ENCODE data around the gene LRRC74B.
"Not testable (repeated sequence)": the region's sequence is repeated elsewhere in the genome, so short reads cannot be mapped to it uniquely, and the experiment has no call there.

Gene LRRC74B, protein sequence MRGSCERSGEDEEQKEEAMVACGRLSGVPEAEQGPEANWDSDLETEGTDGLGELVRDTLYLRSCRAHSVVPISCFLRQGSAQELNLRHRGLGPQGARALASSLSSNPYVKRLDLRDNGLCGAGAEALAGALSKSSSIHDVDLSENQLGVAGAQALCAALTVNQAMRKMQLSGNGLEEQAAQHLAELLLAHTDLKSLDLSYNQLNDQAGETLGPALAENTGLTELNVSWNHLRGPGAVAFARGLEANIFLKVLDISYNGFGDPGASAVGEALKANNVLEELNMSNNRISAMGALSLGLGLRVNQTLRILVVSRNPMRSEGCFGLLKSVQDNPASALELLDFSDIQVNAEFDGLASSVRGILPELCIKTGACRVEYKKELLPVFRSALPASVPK

DNA sequence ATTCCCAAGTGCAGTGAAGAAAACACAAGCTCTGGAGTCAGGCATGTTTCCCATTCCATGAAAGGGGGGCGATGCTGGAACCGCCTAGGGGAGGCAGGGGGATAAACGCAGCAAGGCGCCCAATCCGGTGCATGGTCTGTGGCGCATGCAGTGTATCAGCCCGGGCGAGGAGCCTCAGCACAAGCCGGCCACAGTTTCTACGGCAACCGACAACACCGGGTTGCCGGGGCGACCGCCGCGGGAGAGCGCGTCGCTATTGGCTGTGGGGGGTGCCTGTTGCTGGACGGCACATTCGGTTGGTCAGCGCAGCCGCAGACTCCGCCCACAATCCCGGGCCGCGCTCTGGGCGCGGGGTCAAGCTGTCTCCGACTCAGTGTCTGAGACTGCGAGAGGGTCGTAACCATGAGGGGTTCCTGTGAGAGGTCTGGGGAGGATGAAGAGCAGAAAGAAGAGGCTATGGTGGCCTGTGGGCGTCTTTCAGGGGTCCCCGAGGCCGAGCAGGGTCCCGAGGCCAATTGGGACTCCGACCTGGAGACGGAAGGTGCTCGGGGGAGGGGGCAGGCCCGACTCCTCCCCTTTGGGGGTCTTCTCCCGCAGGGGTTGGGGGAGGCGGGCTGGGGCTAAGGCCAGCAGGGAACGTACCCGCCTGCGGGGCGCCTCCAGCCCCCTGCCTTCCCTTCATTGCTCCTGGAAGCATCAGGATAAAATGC lies at the start of gene LRRC74B:
Gene LRRC74B, plus strand, starts transcription at position 362 of the 710 bp plus-strand sequence. Its CDS starts 41 bp downstream, at position 403.
- peak; percentile 90 for DNase-seq (ENCODE audit: low spot score)

DNA sequence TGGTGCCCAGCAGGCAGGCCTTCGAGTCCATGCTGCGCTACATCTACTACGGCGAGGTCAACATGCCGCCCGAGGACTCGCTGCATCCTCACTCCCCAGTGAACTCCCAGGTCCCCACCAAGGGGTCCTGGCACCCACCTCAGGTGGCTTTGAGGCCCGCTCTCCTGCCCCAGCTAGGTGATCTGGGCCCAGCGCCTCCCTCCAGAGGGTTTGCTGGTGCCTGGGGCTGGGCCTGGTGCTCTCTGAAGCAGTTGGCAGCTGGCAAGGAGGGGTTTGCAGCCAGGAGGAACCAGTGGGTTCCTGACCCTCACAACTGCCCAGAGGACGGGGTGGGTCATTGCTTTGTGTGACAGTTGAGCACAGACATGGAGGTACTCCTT lies 49.7 kb upstream of the LRRC74B start:
- DNase-seq (ENCODE audit: low spot score) = no peak

DNA sequence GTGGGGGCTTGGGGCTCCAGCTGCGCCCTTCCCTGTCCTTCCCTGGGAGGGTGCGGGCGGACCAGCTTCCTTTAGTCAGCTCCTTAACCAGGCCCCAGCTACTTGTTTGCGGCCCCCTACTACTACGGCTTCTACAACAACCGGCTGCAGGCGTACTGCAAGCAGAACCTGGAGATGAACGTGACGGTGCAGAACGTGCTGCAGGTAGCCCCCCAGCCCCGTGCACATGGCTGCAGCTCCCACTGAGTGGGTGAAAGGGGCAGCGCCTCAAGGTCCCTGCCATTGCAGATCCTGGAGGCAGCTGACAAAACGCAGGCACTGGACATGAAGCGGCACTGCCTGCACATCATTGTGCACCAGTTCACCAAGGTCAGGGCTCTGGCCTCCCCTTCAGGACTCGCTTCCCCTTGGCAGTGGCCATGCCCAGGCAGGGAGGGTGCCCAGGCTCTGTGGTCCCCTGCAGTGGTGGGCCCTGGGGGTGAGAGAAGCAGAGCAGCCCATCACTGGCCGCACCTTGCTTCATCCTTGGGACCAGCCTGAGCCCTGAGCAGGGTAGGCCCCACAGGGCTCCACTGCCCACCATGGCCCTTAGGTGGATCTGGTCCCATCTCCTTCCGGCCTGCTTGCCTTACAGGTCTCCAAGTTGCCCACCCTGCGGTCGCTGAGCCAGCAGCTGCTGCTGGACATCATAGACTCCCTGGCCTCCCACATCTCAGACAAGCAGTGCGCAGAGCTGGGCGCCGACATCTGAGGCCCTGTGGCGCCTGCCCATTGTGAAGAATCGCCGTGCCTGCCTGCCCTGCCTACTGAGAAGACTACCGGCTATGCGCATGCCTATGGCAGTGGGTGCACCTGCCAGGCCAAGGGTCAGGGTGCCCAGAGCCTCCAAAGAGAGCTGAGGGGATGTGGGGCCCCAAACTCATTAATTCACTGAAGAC lies 48.9 kb upstream of the LRRC74B start:
- no peak for DNase-seq (ENCODE audit: low spot score)

DNA sequence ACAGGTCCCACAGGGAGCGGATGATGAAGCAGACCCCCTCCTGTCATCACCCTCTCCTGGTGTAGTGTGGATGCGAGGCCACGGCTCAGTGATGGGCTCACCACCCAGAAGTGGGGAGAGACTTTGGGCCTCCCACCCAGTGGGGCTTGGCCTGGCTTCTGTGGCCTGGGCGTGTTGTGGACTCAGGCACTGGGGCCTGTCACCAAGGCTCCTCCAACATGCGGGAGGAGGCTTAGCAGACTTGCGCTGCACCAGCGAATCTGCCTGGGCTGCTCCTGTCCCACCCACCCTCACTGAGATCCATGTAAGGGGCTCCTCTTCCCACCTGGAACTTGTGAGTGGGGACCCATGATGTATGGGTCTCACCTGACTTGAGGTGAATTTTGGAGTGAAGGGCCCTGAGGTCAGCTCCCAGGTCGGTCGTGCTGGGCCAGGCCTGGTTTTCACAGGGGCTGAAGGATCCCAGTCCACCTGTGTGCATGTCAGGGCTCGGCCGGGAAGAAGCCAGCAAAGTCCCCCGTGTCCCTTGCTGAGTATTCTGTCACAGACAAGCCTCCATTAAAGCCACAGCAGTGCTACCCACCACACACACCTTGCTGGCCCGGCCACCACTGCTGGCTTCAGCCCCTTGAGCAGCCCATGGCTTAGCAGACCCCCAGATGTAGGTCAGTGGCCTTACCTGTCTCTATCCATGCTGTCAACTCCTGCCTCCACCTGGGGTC lies 48.0 kb upstream of the LRRC74B start:
- DNase-seq (ENCODE audit: low spot score) = no peak

DNA sequence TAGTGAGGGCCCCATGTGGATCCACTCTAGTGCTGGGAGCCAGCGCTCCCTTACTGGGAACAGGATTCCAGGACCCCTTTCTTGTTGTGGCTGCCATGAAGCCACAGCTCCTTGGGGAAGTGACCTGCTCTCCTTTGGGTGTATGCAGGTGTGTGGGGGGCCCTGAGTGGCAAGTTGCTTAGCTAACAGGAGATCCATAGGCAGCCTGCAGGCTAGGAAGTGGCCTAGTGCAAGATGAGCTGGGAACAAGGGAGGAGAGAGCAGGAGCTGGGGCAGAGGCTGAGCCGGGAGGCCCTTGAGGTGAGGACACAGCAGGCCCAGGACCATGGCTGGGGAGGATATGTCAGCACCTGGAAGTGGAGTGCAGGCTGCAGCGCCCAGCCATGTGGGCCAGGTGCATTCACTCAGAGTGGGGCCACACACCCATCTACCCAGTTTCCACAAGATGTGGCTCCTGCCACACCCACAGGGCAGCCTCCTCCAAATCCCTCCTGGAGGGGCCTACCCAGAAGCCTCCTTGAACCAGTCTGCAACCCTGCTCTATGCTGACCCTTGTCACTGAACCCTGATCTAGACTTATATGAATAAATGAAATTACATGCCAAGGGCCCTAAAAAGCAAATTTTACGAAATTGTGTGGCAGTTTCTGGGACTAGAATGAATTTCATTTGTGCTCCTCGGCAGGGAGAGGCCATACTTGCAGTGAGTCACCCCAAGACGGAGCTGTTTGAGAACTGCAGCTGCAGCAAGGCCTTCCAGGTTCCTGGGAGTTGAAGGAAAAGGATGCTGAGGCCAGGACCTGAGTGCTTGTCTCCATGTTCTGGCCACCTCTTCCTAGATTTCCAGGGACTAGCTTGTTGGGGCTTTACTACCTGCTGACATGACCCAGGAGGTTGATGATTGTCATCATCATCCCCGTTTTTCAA lies 47.1 kb upstream of the LRRC74B start:
- no peak for DNase-seq (ENCODE audit: low spot score)

DNA sequence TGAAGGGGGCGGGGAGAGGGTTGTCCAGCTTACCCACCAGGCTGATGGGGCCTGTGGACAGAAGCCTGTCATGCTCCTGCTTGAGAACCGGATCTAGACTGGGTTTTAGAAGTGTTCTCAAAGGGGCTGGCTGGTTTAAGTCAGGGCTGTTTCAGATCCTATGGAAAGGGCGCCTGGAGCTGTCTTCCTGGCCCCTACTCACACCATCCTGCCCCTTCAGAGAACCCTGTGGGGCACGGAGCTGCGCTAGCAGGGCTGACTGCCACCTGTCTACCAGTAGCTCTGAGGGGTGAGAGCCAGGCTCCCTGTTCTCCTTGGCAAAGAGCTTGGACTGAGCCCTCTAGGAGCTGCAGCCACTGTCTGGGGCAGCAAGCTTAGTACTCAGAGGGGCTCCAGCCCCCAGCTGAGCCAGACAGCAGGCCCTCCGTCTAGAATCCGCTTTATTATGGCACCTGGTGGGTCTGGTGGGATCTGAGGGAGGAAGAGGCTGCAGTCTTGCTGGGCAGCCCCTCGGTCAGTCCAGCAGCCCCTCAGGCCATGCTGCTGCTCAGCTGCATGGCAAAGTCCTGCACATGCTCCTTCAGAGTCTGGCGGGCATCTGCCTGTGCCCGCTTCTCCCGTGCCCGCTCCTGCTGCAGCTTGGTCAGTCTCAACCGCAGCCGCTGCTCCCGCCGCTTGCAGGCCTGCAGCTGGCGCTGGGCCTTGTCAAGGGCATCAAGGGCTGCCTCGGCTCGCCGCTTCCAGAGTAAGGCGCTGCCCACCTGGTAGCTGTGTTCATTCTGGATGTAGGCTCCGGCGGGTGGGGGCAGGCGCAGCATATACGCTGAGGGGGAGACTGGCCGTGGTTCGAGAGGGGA lies 46.2 kb upstream of the LRRC74B start:
- DNase-seq (ENCODE audit: low spot score) = no peak

DNA sequence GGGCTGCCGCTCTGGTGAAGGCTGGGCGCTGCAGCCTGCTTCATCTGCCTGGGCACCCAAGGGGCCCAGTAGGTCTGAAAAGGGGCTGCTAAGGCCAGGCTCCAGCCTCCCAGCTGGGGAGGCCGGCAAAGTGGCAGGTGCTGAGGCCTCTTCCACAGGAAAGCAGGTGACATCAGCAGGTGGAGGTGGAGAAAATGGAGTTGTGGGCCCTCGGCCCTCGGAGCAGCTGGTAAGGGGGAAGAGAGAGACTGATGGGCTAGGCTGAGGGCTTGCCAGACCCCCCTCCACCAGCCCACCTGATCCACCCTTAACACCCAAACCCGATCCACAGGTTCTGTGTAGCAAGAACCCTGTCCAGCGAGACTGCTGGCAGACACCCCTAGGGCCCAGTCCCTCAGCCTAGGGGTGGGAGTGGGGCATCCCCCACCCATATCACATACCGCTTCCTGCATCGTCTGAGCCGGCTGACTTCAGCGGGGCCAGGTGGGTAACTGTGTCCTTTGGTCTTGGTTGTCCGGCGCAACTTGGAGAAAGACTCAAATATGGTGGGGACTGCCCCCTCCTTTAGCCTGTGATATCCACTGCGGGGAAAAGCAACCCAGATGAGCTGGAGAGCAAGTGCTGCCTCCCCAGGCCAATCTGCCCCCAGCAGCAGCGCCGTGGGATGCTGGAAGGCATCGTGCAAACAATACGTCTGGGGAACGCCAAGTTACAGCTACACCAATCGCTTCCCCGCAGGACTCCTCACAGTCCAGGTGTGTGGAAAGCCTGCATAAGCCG lies 45.3 kb upstream of the LRRC74B start:
- DNase-seq (ENCODE audit: low spot score) = no peak

DNA sequence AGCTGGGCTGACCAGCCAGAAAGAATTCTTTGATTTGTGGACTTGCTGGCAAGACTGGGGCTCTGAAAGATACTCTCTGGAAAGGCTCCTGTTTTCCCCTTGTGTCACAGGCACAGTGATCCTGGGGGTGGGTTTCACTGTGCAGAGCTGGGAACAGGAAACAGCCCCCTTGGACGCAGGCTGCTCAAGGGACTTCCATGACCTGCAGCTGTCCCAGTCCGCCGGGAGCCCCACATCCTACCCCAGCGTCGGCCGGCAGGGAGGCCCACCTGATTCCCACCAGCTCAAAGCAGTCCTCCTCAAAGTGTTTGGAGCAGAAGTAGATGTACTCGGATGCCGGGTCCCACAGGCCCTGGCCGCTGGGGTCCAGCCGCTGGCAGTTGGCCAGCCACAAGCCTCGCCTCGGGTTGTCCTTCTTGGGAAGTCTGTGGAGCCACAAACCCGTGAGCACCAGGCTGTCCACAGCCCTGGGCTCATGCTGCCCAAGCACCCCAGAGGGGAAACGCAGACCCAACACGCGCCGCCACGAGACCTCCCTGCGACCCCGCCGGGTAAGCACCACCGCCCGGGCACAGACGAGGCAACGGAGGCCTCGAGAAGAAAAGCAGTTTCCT lies 44.7 kb upstream of the LRRC74B start:
- no peak for DNase-seq (ENCODE audit: low spot score)

DNA sequence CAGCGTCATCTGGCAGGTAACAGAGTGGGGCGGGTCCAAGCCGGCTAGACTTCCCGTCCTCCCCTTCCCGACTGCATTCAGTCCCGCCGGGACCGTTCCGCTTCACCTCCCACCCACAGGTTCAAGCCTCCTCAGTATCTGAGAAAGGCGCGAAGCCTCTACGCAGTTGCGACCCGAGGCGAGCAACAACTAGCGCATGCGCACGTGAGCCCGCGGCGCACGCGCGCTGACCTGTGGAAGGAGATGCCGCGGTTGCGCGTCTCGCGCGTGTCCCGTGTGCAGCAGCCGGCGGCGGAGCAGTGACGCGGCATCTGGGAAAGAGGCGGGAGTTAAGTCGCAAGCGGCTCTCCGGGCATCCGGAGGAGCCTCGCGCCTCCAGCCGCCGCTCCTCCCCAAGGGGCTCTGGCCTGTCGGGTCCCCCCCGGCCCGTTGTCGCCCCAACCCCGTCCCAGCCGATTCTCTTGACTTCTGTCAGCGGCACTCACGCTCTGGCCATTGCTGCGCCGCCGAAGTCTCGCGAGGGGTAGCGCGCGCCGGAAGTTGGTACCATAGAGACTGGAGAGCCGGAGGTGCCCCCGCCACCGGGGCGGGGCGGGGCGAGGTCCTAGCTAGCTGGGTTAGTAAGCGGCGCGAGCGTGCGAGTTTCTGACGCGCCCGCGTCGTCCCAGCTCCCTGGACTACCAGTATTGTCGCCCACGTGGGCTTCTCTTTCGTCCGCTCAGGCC lies 44.0 kb upstream of the LRRC74B start, which contains the start of gene THAP7:
Gene THAP7, minus strand, starts transcription at position 518 of the 725 bp plus-strand sequence. Its CDS starts 207 bp downstream, at position 311.
- peak; percentile 98 for DNase-seq (ENCODE audit: low spot score)

DNA sequence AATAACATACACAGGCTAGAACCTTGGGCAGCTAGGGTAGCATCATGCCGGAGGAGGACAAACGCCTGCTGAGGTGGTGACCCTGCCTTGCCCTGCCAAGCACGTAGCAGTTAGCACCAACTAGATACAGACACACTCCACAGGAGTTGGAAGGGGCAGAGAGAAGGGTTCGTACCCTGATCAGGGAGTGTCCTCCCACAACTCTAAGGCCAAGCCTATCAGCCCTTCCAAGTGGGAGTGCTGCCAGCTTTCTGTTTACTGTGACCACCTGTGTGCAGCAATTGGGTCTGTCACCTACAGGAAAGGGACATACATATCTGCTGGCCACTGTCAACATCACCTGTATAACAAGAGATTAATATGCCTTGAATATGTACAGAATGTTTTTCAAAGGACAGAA lies 42.0 kb upstream of the LRRC74B start:
- DNase-seq (ENCODE audit: low spot score) = no peak

DNA sequence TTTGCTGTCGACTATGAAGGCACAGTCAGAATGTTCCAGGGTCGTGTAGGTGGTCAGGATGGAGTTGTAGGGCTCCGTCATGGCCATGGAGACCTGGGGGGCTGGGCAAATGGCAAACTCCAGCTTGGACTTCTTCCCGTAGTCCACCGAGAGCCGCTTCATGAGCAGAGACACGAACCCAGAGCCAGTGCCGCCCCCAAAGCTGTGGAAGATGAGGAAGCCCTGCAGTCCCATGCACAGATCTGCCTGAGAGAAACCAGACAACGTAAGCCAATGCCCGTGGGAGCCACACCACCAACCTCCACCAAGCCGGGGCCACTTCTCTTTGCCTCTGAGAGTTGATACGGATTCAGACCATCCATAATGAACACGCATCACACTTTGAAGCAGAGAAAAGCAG lies 36.5 kb upstream of the LRRC74B start:
- DNase-seq (ENCODE audit: low spot score) = not testable (repeated sequence)

DNA sequence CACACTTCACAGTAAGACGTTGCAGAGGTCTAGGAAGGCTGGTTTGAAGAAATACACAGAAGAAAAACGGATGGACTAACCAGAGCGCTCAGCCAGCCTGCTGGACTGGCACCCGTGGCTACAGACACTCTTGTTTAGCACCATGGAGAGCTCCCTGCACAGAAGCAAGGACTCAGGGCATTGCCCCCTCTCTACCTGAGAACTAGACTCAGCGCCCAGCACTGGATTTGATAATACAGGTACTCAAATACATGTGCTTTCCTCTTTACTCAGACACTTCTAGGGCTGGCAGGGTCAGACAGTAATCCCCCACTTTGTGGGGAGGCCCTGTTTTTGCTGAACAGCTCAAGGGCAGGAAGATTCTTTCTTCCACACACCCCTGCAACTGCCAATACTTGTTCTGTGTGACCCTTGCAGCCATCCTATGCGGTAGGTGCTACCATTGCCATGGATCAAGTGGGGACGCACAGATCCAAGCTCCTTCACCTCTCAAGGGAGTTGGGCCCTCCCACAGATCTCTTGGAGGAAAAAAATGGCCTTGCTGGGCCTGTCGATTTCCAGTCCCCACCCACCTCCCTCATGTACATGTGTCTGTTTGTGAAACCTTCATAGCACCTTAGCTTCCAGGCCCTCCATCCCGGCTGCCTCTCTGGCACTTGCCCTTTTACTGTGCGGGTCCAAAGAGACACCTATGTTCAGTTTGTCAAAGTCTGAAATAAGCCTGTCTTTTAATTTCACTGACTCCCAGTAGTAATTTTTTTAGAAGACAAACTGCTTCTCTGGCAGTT lies 35.9 kb upstream of the LRRC74B start:
- no peak for DNase-seq (ENCODE audit: low spot score)

DNA sequence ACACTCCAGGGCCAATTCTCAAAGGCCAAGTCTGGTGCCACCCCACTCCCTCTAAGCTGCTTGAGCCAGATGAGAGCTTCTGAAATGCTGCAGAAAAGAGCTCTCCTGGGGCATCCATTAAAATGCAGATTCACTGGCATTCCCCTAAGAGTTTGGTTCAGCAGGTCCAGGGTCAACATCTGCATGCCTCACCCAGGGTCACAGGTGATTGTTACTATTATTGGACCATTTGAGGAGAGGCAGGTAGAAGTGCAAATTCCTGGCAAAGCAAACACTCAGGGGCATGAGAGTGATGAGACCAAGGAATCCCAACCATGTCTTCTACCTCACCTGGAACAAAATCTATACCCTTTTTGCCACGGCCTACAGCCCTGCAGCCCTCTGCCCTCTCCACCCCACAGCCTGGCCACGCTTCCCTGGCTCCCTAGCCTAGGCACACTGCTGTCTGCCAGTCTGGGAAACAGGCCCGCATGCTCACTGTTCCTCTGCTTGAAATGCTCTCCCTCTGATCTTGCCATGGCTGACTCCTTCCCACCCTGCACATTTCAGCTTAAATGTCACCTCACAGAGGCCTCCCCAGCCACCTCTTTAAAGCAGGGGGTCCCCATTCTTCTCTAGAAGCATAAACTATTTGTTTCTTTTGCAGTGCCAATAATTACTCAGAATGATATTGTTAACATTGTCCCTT lies 35.2 kb upstream of the LRRC74B start:
- no peak for DNase-seq (ENCODE audit: low spot score)

DNA sequence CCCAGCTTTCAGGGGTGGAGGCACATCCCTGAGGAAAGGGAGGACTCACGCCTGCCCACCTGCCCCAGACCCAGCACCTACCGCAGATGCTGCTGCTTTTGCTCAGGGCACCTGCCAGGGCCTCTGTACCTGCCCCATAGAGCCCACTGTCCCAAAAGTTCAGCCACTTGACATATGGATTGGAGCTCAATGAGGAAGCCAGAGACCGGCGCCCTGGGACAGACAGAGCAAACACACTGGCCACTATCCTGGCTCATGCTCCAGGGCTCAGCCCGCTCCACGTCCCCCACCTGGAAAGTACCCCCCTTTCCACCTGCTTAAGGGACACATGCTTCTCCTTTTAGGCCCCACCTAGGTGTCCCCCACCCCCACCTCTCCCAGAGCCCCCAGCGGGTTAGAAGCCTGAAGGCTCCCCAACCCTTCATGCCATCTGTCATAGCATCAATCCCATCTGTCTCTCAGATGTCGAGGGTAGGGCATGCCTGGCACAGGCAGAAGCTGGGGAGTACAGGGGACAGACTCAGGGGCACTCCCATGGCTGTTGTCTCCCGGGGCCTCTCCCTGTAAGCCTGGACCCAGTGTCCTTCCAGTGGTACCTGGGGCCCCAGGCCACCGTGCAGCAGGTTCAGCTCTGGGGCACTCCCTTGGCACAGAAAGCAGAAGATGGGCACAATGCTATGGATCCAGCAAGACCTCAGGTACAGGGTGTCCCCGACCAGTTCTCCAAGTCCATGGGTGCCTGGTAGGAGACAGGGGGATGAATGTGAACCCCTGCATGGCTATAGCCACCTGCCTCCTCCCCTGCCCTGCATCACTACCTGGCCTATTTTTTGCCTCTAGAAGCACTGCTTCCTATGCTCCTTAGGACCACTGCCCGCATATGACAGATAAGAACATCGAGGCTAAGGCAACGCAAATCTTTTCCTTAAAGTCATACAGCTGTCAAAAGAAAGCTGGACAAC lies 33.0 kb upstream of the LRRC74B start:
- no peak for DNase-seq (ENCODE audit: low spot score)

DNA sequence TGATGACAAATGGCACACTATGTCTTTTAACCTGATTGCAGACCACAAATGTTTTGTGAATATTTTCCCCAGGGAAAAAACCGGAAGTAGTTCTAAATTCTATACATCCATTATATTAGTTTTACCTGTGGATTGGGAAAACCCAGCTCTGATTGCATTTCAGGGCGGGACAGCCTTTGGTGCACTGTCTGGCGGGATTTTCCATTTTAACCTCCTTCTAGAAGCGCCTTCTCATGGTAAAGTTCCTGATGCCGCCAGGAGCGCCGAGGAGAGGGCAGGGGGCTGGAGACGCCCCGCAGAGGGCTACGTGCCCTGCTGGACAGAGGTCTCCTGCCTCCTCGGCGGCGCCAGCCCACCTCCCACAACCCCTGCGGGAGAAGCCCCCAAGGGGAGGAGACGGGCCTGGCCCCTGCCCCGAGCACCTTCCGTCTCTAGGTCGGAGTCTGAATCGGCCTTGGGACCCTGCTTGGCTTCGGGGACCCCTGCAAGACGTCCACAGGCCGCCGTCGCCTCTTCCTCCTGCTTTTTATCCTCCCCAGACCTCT lies 32.0 kb upstream of the LRRC74B start:
- DNase-seq (ENCODE audit: low spot score) = no peak

All from left forelimb (tissue), 1 donor.